Fibroblast of villous mesenchyme (primary cell): ENCODE measurements around the gene CIITA. TPM values are rescaled to one million over a fixed set of nuclear protein-coding genes. Genes with fewer than 3 reads are reported as not detected.
A peak's percentile ranks its signal among the peaks of the same experiment; 100 is the strongest.

ENCODE experiments used
- DNase-seq: peaks from one replicate; pipeline ENCODE4 v3.0.0-alpha.2; 2010; ENCODE audit warnings: low read depth
- H3K4me3 ChIP-seq: 2 replicates; pipeline ENCODE4 v1.5.1; 2011; ENCODE audit warnings: low read depth, mild to moderate bottlenecking, low read length
- total RNA-seq: library from RNA; depleted of rRNA; stranded (reverse); fragments of >200 nt; gene quantifications from 2 replicates; pipeline ENCODE4 v1.2.3, GENCODE V29; 2012
- TF ChIP-seq, protein P1 (sequence below): IDR thresholded peaks from 2 replicates; pipeline ENCODE4 v1.5.1; 2012; ENCODE audit warnings: low read depth, mild to moderate bottlenecking, low read length; ENCODE audit not compliant: insufficient read depth

Gene CIITA
- total RNA-seq, 1 donor = under 0.01 TPM

DNA sequence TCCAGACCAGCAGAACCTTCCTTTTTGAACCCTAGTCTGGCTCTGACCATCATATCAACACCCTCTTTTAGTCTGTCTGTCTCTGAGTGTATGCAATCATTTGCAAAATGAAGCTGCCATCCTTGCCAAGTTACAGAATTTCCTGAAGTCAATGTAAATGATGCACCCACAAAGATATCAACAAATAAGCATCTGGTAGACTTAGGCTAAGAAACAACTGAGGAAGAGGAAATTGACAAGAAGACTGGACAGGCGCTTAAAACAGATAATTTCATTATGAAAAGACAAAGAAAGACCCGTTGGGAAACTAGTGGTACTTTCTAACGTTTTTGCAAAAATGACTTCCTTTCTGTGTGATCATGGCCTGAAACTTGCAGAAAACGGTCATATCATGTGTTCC, 24.7 kb upstream of the CIITA start:
- DNase-seq = no peak
- no peak overlapping the region for H3K4me3 ChIP-seq
- TF ChIP-seq, protein P1, sequence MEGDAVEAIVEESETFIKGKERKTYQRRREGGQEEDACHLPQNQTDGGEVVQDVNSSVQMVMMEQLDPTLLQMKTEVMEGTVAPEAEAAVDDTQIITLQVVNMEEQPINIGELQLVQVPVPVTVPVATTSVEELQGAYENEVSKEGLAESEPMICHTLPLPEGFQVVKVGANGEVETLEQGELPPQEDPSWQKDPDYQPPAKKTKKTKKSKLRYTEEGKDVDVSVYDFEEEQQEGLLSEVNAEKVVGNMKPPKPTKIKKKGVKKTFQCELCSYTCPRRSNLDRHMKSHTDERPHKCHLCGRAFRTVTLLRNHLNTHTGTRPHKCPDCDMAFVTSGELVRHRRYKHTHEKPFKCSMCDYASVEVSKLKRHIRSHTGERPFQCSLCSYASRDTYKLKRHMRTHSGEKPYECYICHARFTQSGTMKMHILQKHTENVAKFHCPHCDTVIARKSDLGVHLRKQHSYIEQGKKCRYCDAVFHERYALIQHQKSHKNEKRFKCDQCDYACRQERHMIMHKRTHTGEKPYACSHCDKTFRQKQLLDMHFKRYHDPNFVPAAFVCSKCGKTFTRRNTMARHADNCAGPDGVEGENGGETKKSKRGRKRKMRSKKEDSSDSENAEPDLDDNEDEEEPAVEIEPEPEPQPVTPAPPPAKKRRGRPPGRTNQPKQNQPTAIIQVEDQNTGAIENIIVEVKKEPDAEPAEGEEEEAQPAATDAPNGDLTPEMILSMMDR = no peak

DNA sequence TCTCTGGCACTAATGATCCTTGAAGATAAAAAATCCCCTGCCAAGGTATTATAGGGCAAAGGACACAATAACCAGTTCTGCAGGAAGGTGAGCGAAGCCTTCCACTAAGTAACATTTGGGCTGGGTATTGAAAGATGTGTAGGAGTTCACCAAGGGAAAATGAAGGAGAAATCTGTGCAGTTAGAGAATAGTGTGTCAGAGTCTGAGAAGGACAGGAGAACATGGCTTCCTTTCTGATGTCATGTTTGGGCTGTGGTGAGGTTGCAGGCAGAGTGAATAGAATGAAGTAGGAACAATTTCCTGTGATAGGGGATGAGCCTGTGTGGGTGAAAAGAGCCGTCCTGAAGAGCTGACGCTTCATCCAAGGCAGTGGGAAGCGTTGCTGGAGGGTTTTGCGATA, 24.1 kb upstream of the CIITA start:
- no peak for DNase-seq
- no peak overlapping the region for H3K4me3 ChIP-seq
- TF ChIP-seq, protein P1 = no peak

DNA sequence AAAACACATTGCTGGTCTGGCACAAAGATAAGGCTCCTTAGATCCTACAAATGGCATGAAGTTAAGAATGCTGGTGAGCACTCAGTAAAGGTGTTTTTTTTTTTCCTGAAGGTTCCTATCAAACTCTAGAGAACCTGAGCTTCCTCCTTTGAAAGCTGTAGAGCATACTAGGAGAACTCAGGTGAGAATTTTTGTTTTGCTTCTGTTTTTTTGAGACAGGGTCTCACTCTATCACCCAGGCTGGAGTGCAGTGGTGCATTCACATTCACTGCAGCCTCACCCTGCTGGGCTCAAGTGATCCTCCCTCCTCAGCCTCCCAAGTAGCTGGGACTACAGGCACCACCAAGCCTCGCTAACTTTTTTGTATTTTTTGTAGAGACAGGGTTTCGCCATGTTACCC, 21.0 kb upstream of the CIITA start:
- no peak overlapping the region for H3K4me3 ChIP-seq
- DNase-seq = no peak
- TF ChIP-seq, protein P1 = no peak

DNA sequence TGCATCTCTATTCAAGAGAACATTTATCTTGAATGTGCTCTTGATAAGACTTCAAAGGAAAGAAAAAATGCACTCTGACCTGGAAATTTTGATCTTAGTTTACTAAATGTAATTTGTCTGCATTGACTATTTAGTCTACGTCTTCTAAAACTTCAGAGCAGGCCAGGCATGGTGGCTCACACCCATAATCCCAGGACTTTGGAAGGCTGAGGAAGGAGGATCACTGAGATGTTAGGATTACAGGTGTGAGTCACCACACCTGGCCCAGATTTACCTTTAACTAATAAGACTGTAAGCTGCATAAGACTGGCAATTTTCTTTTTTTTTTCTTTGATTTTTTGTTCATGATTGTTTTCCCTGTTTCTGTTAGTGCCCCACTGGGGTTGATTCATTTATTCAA, 18.8 kb upstream of the CIITA start:
- DNase-seq = no peak
- H3K4me3 ChIP-seq = no peak overlapping the region

DNA sequence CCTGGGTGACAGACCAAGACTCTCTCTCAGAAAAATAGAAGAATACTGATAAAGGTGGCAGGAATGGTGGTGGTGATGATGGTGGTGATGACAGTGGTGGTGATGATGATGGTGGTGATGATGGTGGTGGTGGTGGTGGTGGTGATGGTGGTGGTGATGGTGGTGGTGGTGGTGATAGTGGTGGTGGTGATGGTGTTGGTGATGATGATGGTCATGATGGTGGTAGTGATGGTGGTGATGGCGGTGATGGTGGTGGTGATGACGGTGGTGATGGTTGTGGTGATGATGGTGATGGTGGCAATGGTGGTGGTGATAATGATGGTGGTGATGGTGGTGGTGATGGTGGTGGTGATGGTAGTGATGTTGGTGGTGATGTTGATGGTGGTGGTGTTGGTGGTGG, 18.0 kb upstream of the CIITA start:
- DNase-seq = no peak
- TF ChIP-seq, protein P1 = no peak
- H3K4me3 ChIP-seq = no peak overlapping the region

More for the DNA sequence above, 18.8 kb upstream of the CIITA start:
- TF ChIP-seq, protein P1 = no peak

DNA sequence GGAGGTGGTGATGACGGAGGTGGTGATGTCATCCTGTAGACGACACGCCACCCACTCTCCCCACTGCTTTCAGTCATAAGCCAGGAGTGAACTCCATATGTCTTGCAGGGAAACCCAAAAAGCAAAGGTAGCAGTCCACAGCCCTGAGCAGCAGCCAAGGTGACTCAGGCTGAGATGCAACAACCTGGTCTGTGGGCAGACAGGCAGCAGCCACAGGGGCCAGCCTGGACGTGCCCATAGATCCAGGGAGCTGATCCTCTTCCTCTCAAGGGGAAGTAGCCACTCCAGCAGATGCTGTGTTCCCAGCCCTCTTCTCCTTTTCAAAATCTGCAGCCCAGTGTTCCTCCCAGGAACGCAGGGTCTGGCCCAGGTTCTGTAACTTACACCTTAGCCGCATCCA, 17.3 kb upstream of the CIITA start:
- TF ChIP-seq, protein P1 = no peak
- H3K4me3 ChIP-seq = no peak overlapping the region
- DNase-seq = no peak

DNA sequence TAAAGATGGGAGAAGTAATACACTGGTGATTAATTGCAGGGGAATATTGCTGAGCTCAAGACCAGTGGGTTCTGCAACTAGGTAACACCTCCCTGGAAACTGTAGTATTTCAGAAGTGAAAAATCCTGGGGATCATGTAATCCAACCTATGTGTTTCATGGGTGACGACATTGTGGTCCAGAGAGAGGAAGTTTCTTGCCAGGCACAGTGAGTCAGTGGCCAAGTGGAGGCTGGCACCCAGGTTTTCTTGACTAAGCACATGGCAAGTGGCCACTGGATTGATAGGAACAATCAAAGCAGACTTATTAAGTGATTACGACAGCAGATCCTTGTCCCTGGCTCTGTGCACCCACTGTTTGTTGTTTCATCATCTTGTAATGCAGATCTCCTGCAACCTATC, 14.6 kb upstream of the CIITA start:
- H3K4me3 ChIP-seq = no peak overlapping the region
- DNase-seq = peak; percentile 23

More for the DNA sequence above, 14.6 kb upstream of the CIITA start:
- TF ChIP-seq, protein P1 = no peak
